OCI-LY7 (cell line): ENCODE data around the gene COQ8A. TPM values are rescaled to one million over a fixed set of nuclear protein-coding genes. Genes with fewer than 3 reads are reported as not detected.

Experiments used
- BruUV-seq: library from RNA; stranded (reverse); fragments of 400-500 nt; replicated peaks from 2 replicates; lab custom pipeline; 2021; lab: Mats Ljungman, UMichigan
- CTCF ChIA-PET: fragments of 300-600 bp; sonication (Branson Sonifier 250); formaldehyde crosslinking; loops from one replicate; lab custom pipeline; 2022; ENCODE audit warnings: antibody characterized with exemption; ENCODE audit not compliant: unreplicated experiment; lab: Charles Lee
- POLR2A ChIA-PET: fragments of 300-600 bp; sonication (Branson Sonifier 250); formaldehyde crosslinking; loops from one replicate; lab custom pipeline; 2022; ENCODE audit warnings: antibody characterized with exemption; lab: Charles Lee
- DNase-seq: peaks from one replicate; pipeline ENCODE4 v3.0.0-alpha.2; 2015; ENCODE audit warnings: low spot score
- H2AFZ ChIP-seq: fragments of 200-600 bp; sonication (generic), shearing (Covaris generic); 2 replicates; pipeline ENCODE4 v1.6.1; 2014; ENCODE audit warnings: mild to moderate bottlenecking, antibody characterized with exemption, low read length, moderate library complexity
- H3K27ac ChIP-seq: fragments of 200-600 bp; sonication (generic); 2 replicates; pipeline ENCODE4 v1.5.1; 2014; ENCODE audit warnings: mixed run types, low read depth, mild to moderate bottlenecking, moderate library complexity, low read length, inconsistent platforms; ENCODE audit not compliant: poor library complexity, severe bottlenecking
- H3K36me3 ChIP-seq: fragments of 200-600 bp; sonication (generic); 2 replicates; pipeline ENCODE4 v1.6.1; 2014; ENCODE audit warnings: mild to moderate bottlenecking, antibody characterized with exemption, low read length, moderate library complexity, mixed read lengths; ENCODE audit not compliant: insufficient read depth
- H3K4me1 ChIP-seq: fragments of 200-600 bp; sonication (generic); 2 replicates; pipeline ENCODE4 v1.5.1; 2014; ENCODE audit warnings: mild to moderate bottlenecking, low read length; ENCODE audit not compliant: insufficient read depth, poor library complexity, severe bottlenecking
- H3K4me2 ChIP-seq: fragments of 200-600 bp; sonication (generic); 2 replicates; pipeline ENCODE4 v1.6.1; 2014; ENCODE audit warnings: mild to moderate bottlenecking, low read length
- H3K4me3 ChIP-seq: fragments of 200-600 bp; sonication (generic); 2 replicates; pipeline ENCODE4 v1.5.1; 2014; ENCODE audit warnings: mild to moderate bottlenecking, low read depth, low read length; ENCODE audit not compliant: poor library complexity, severe bottlenecking
- H3K79me2 ChIP-seq: fragments of 200-600 bp; sonication (generic); 2 replicates; pipeline ENCODE4 v1.6.1; 2016; ENCODE audit warnings: low read depth, mild to moderate bottlenecking, low read length, moderate library complexity, mixed read lengths; ENCODE audit not compliant: insufficient read depth
- H3K9me2 ChIP-seq: fragments of 200-600 bp; sonication (generic); 2 replicates; pipeline ENCODE4 v1.6.1; 2016; ENCODE audit warnings: mild to moderate bottlenecking, low read length, mixed read lengths; ENCODE audit not compliant: insufficient read depth
- H3K9me3 ChIP-seq: fragments of 200-600 bp; sonication (generic); 2 replicates; pipeline ENCODE4 v1.6.1; 2014; ENCODE audit warnings: mild to moderate bottlenecking, mixed run types, low read length, mixed read lengths
- H4K20me1 ChIP-seq: fragments of 200-600 bp; sonication (generic); 2 replicates; pipeline ENCODE4 v1.6.1; 2014; ENCODE audit warnings: mild to moderate bottlenecking, antibody characterized with exemption, low read length, moderate library complexity, mixed read lengths; ENCODE audit not compliant: insufficient read depth
- CTCF ChIP-seq: fragments of 200-600 bp; sonication (generic); conservative IDR thresholded peaks from 2 replicates; pipeline ENCODE4 v1.5.1; 2014; ENCODE audit warnings: mild to moderate bottlenecking, antibody characterized with exemption, low read length, moderate library complexity, mixed read lengths
- EZH2phosphoT487 ChIP-seq: fragments of 200-600 bp; sonication (generic); IDR thresholded peaks from 2 replicates; pipeline ENCODE4 v1.6.1; 2018; ENCODE audit warnings: low read depth, borderline replicate concordance, mild to moderate bottlenecking, mixed run types, antibody characterized with exemption, low read length, moderate library complexity, mixed read lengths
- intact Hi-C: fragments of 100-400 bp; cut with micrococcal nuclease; formaldehyde crosslinking; loops from one replicate; pipeline ENCODE4 v1.10.0; 2022; ENCODE audit not compliant: unreplicated experiment
- total RNA-seq, 2 experiments: library from RNA; depleted of rRNA in 1 of 2; stranded (reverse); fragments of >200 nt in 1 of 2; shearing (Covaris generic) in 1 of 2; gene quantifications; 2 replicates each; pipeline ENCODE4 v1.2.3, GENCODE V29; 2014 to 2022

COQ8A gene
- total RNA-seq, 2 experiments from 2014 or later: 19.4 to 19.6 TPM

- Histone ChIP-seq H3K79me2 (no peaks in the 10 kb centered on the region), H2AFZ (no peak overlapping the region), H3K9me3 (no peaks in the 10 kb centered on the region), H3K4me3 (no peak overlapping the region), H3K4me2 (no peak overlapping the region), H3K4me1 (no peaks in the 10 kb centered on the region), H3K9me2 (no peaks in the 10 kb centered on the region), H3K27ac (no peak overlapping the region), H4K20me1 (no peaks in the 10 kb centered on the region), H3K36me3 (no peaks in the 10 kb centered on the region)
- ChIA-PET POLR2A (no interaction called here), CTCF (no interaction called here)
- intact Hi-C loops: no loop called here
- DNase-seq: no peak
- no TSS peak for BruUV-seq
- TF ChIP-seq EZH2phosphoT487: no peak
- no peak for TF ChIP-seq CTCF
These were observed 37.0 kb downstream of the COQ8A start for GRCh38 chr1:226976978-226977642.

- TF ChIP-seq CTCF: no peak
- no peak for TF ChIP-seq EZH2phosphoT487
- Histone ChIP-seq H4K20me1 (no peaks in the 10 kb centered on the region), H3K4me3 (no peak overlapping the region), H3K4me2 (no peak overlapping the region), H3K79me2 (no peaks in the 10 kb centered on the region), H3K36me3 (no peaks in the 10 kb centered on the region), H3K4me1 (no peaks in the 10 kb centered on the region), H3K27ac (no peak overlapping the region), H3K9me3 (no peaks in the 10 kb centered on the region), H2AFZ (no peak overlapping the region), H3K9me2 (no peaks in the 10 kb centered on the region)
- ChIA-PET POLR2A (no interaction called here), CTCF (no interaction called here)
- DNase-seq: no peak
- intact Hi-C loops: no loop called here
- no TSS peak for BruUV-seq
These were observed 37.7 kb downstream of the COQ8A start for GRCh38 chr1:226977643-226978431.
